Measurements from ENCODE around the gene MYO7A.

- TF ChIP-seq POLR2A (IDR thresholded peaks at IDR 0.05; ENCODE audit: low read depth, low read length) (no peak), CTCF (conservative IDR thresholded peaks at IDR 0.05; ENCODE audit: low read depth, low read length) (no peak), RFX5 (IDR thresholded peaks at IDR 0.05; ENCODE audit: low read depth, low read length) (no peak), CHD1 (IDR thresholded peaks at IDR 0.05; ENCODE audit: low read depth, low read length) (no peak), MXI1 (IDR thresholded peaks at IDR 0.05; ENCODE audit: borderline replicate concordance, low read depth, low read length) (no peak), NFE2L2 (IDR thresholded peaks at IDR 0.05; ENCODE audit: low read depth, low read length) (no peak), CEBPB (IDR thresholded peaks at IDR 0.05; ENCODE audit: low read depth, low read length) (no peak)
Measured at GRCh38 chr11:77126861-77127234, 1.2 kb upstream of the MYO7A start.
